H1 (cell line): ENCODE data around the gene PPP1R12A. TPM values are rescaled to one million over a fixed set of nuclear protein-coding genes. Genes with fewer than 3 reads are reported as not detected.

Source experiments
- CTCF ChIA-PET: fragments of 300-600 bp; sonication (Branson Sonifier 250); formaldehyde crosslinking; loops from one replicate; lab custom pipeline; 2021; ENCODE audit not compliant: partially characterized antibody; lab: Charles Lee
- POLR2A ChIA-PET: fragments of 300-600 bp; sonication (Branson Sonifier 250); formaldehyde crosslinking; loops from one replicate; lab custom pipeline; 2021; ENCODE audit warnings: inconsistent platforms; ENCODE audit not compliant: partially characterized antibody; lab: Charles Lee
- DNase-seq, 2 experiments: peaks; one replicate each; pipeline versions ENCODE4 v3.0.0 to v3.0.0-alpha.2; 2010 to 2022; ENCODE audit warnings: low spot score in 2 of 2, low read depth in 1 of 2, mixed read lengths in 1 of 2
- FAIRE-seq: peaks from 2 replicates; lab custom pipeline; 2011; peaks lifted over from hg19 to GRCh38; lab: Jason Lieb, UNC
- H2AFZ ChIP-seq: 2 replicates; pipeline ENCODE4 v1.8.1; 2012; ENCODE audit warnings: low read length, inconsistent platforms
- H2AK5ac ChIP-seq: 2 replicates; pipeline ENCODE4 v1.6.1; 2013; ENCODE audit warnings: low read depth, low read length
- H2BK120ac ChIP-seq: replicated peaks from 2 replicates; pipeline ENCODE3; 2013; ENCODE audit warnings: low read depth, low read length, inconsistent platforms
- H2BK12ac ChIP-seq: 2 replicates; pipeline ENCODE4 v1.6.1; 2013; ENCODE audit warnings: low read depth, low read length
- H2BK15ac ChIP-seq: 2 replicates; pipeline ENCODE4 v1.6.1; 2013; ENCODE audit warnings: low read length
- H2BK20ac ChIP-seq: 2 replicates; pipeline ENCODE4 v1.6.1; 2013; ENCODE audit warnings: low read length
- H2BK5ac ChIP-seq: 2 replicates; pipeline ENCODE4 v1.6.1; 2013; ENCODE audit warnings: low read depth, low read length
- H3K14ac ChIP-seq: 2 replicates; pipeline ENCODE4 v1.6.1; 2013; ENCODE audit warnings: inconsistent platforms; ENCODE audit not compliant: insufficient read length
- H3K18ac ChIP-seq: 2 replicates; pipeline ENCODE4 v1.6.1; 2013; ENCODE audit warnings: low read length; ENCODE audit errors: extremely low read depth
- H3K23ac ChIP-seq: 2 replicates; pipeline ENCODE4 v1.6.1; 2013; ENCODE audit warnings: inconsistent platforms; ENCODE audit not compliant: insufficient read length
- H3K23me2 ChIP-seq: 2 replicates; pipeline ENCODE4 v1.6.1; 2013; ENCODE audit warnings: low read depth, low read length
- H3K27ac ChIP-seq: 2 replicates; pipeline ENCODE4 v1.6.1; 2011; ENCODE audit warnings: low read depth, low read length, inconsistent platforms
- H3K27me3 ChIP-seq, 4 experiments: replicated peaks in 1 of 4; 1 replicate in 1 of 4; 2 replicates in 3 of 4; pipeline versions ENCODE4 v1.6.1 to v1.8.1; 2011 to 2013; ENCODE audit warnings: low read length in 3 of 4, mild to moderate bottlenecking in 3 of 4, inconsistent platforms in 2 of 4, mixed read lengths in 2 of 4, moderate library complexity in 1 of 4; ENCODE audit not compliant: control insufficient read depth in 3 of 4, insufficient read depth in 3 of 4; ENCODE audit errors: extremely low read depth in 1 of 4
- H3K36me3 ChIP-seq, 4 experiments: 2 replicates each; pipeline versions ENCODE4 v1.6.1 to v1.8.1; 2011 to 2013; ENCODE audit warnings: mild to moderate bottlenecking in 4 of 4, low read length in 3 of 4, moderate library complexity in 2 of 4, control low read depth in 1 of 4, inconsistent platforms in 1 of 4; ENCODE audit not compliant: insufficient read depth in 4 of 4, control insufficient read depth in 2 of 4
- H3K4ac ChIP-seq: replicated peaks from 2 replicates; pipeline ENCODE3; 2013; ENCODE audit warnings: low read length, low read depth, mixed read lengths, inconsistent platforms; ENCODE audit not compliant: insufficient read length
- H3K4me1 ChIP-seq, 4 experiments: replicated peaks in 1 of 4; 1 replicate in 1 of 4; 2 replicates in 3 of 4; pipeline versions ENCODE4 v1.6.1 to v1.8.1; 2011 to 2013; ENCODE audit warnings: low read length in 3 of 4, inconsistent platforms in 2 of 4, mixed read lengths in 1 of 4; ENCODE audit not compliant: insufficient read depth in 4 of 4, control insufficient read depth in 3 of 4
- H3K4me2 ChIP-seq, 2 experiments: 2 replicates each; pipeline versions ENCODE4 v1.6.1 to v1.8.1; 2011 to 2013; ENCODE audit warnings: low read depth in 2 of 2, low read length in 2 of 2, control low read depth in 1 of 2, inconsistent platforms in 1 of 2, mild to moderate bottlenecking in 1 of 2; ENCODE audit not compliant: insufficient read depth in 1 of 2
- H3K4me3 ChIP-seq, 4 experiments: fragments of 200-600, 300-600 bp in 1 of 4; sonication (generic), shearing (Covaris generic), sonication (Bioruptor Twin) in 1 of 4; 2 replicates each; pipeline versions ENCODE4 v1.5.1 to v1.8.1; 2011 to 2016; ENCODE audit warnings: low read length in 4 of 4, low read depth in 3 of 4, control low read depth in 2 of 4, inconsistent platforms in 2 of 4, mild to moderate bottlenecking in 2 of 4, mixed read lengths in 1 of 4, moderate library complexity in 1 of 4; ENCODE audit not compliant: insufficient read depth in 2 of 4; ENCODE audit errors: extremely low read depth in 1 of 4
- H3K56ac ChIP-seq: replicated peaks from 2 replicates; pipeline ENCODE3; 2013; ENCODE audit warnings: low read depth, mild to moderate bottlenecking, mixed read lengths, low read length, inconsistent platforms; ENCODE audit not compliant: insufficient read length
- H3K79me1 ChIP-seq: 2 replicates; pipeline ENCODE4 v1.6.1; 2013; ENCODE audit warnings: low read depth, low read length, control low read depth
- H3K79me2 ChIP-seq, 2 experiments: 2 replicates each; pipeline versions ENCODE4 v1.6.1 to v1.8.1; 2012 to 2013; ENCODE audit warnings: low read length in 2 of 2, mild to moderate bottlenecking in 2 of 2, inconsistent platforms in 1 of 2; ENCODE audit not compliant: insufficient read depth in 2 of 2, control insufficient read depth in 1 of 2
- H3K9ac ChIP-seq, 4 experiments: replicated peaks in 1 of 4; 1 replicate in 1 of 4; 2 replicates in 3 of 4; pipeline versions ENCODE4 v1.6.1 to v1.8.1; 2011 to 2013; ENCODE audit warnings: low read depth in 3 of 4, low read length in 3 of 4, control low read depth in 2 of 4, mild to moderate bottlenecking in 2 of 4, moderate library complexity in 2 of 4, inconsistent platforms in 1 of 4; ENCODE audit errors: extremely low read depth in 1 of 4
- H3K9me3 ChIP-seq, 2 experiments: 2 replicates each; pipeline versions ENCODE4 v1.6.1 to v1.8.1; 2012 to 2013; ENCODE audit warnings: mild to moderate bottlenecking in 2 of 2, moderate library complexity in 2 of 2, control low read depth in 1 of 2, inconsistent platforms in 1 of 2, low read depth in 1 of 2, low read length in 1 of 2, mixed read lengths in 1 of 2; ENCODE audit not compliant: insufficient read depth in 2 of 2
- H4K20me1 ChIP-seq, 2 experiments: replicated peaks in 1 of 2; 2 replicates each; pipeline versions ENCODE3 to v1.8.1; 2011 to 2013; ENCODE audit warnings: inconsistent platforms in 2 of 2, low read length in 2 of 2, mild to moderate bottlenecking in 1 of 2; ENCODE audit not compliant: insufficient read depth in 2 of 2, control insufficient read depth in 1 of 2
- H4K5ac ChIP-seq: 2 replicates; pipeline ENCODE4 v1.6.1; 2013; ENCODE audit warnings: low read length, low read depth, mixed read lengths, inconsistent platforms; ENCODE audit not compliant: insufficient read length
- H4K8ac ChIP-seq: 2 replicates; pipeline ENCODE4 v1.8.0; 2013; ENCODE audit warnings: mild to moderate bottlenecking, moderate library complexity, low read length, inconsistent platforms; ENCODE audit not compliant: insufficient read depth; ENCODE audit errors: extremely low read depth
- H4K91ac ChIP-seq: replicated peaks from 2 replicates; pipeline ENCODE3; 2013; ENCODE audit warnings: low read length, mixed read lengths, inconsistent platforms; ENCODE audit not compliant: insufficient read length
- BCL11A ChIP-seq, 2 experiments: IDR thresholded peaks; one replicate each; pipeline ENCODE4 v1.6.1; 2011; ENCODE audit warnings: low read depth in 2 of 2, low read length in 2 of 2, mild to moderate bottlenecking in 2 of 2
- EGR1 ChIP-seq: IDR thresholded peaks from 2 replicates; pipeline ENCODE4 v1.6.1; 2011; ENCODE audit warnings: low read depth, low read length, borderline replicate concordance
- HDAC6 ChIP-seq: IDR thresholded peaks from one replicate; pipeline ENCODE4 v1.7.1; 2012; ENCODE audit warnings: low read depth, mild to moderate bottlenecking, inconsistent platforms, low read length, moderate library complexity
- JUN ChIP-seq: IDR thresholded peaks from 2 replicates; pipeline ENCODE4 v1.6.1; 2011; ENCODE audit warnings: low read depth, mild to moderate bottlenecking, improper control_type of control experiment, low read length
- JUND ChIP-seq: IDR thresholded peaks from 2 replicates; pipeline ENCODE4 v1.6.1; 2011; ENCODE audit warnings: mild to moderate bottlenecking, improper control_type of control experiment, low read length
- KDM1A ChIP-seq: fragments of 200-600, 300-600 bp; sonication (generic); IDR thresholded peaks from 2 replicates; pipeline ENCODE4 v1.7.1; 2016; ENCODE audit warnings: mild to moderate bottlenecking, low read length, borderline replicate concordance
- NANOG ChIP-seq: IDR thresholded peaks from 2 replicates; pipeline ENCODE4 v1.6.1; 2011; ENCODE audit warnings: low read length, low read depth, mild to moderate bottlenecking, inconsistent platforms; ENCODE audit not compliant: insufficient read depth, poor library complexity, severe bottlenecking
- NRF1 ChIP-seq: IDR thresholded peaks from 2 replicates; pipeline ENCODE4 v1.6.1; 2011; ENCODE audit warnings: mild to moderate bottlenecking, low read depth, low read length, improper control_type of control experiment
- SP2 ChIP-seq: IDR thresholded peaks from 2 replicates; pipeline ENCODE4 v1.6.1; 2012; ENCODE audit warnings: mild to moderate bottlenecking, low read length, inconsistent platforms
- TBP ChIP-seq: IDR thresholded peaks from 2 replicates; pipeline ENCODE4 v1.6.1; 2011; ENCODE audit warnings: low read depth, low read length, improper control_type of control experiment
- USF2 ChIP-seq: IDR thresholded peaks from 2 replicates; pipeline ENCODE4 v1.6.1; 2011; ENCODE audit warnings: low read length, improper control_type of control experiment
- WGBS, 2 experiments: shearing (Covaris generic) in 1 of 2; methylation state at CpG; one replicate each; pipeline versions ENCODE4 v1.1.6 to v1.1.7; 2013 to 2015; ENCODE audit warnings: low lambda C conversion rate in 2 of 2, mixed read lengths in 2 of 2, inconsistent platforms in 1 of 2, low coverage in 1 of 2, missing lambda C conversion rate in 1 of 2; ENCODE audit not compliant: insufficient replicate concordance in 2 of 2, insufficient coverage in 1 of 2, insufficient read length in 1 of 2; ENCODE audit errors: extremely low coverage in 1 of 2, missing lambda C conversion rate in 1 of 2; 5-methylcytosine and 5-hydroxymethylcytosine counted together
- polyA plus RNA-seq, 7 experiments: library from polyadenylated mRNA; depleted of rRNA in 3 of 7; stranded (reverse) in 5 of 7; unstranded in 2 of 7; fragments of >200 nt in 5 of 7; fragments of 200-250 nt in 2 of 7; gene quantifications; 1 replicate in 5 of 7; 2 replicates in 1 of 7; 4 replicates in 1 of 7; pipeline versions ENCODE4 v1.2.1 to v1.2.3, GENCODE V29; 2011 to 2013; ENCODE audit warnings: missing spikeins in 2 of 7, mixed read lengths in 2 of 7
- total RNA-seq: library from RNA; stranded (reverse); fragmentation: NEBNext Ultra II Directional; extraction: Animal tissue kit (Norgen Biotek cat#: 25700); gene quantifications from 2 replicates; pipeline ENCODE4 v1.2.1, GENCODE V29; 2021

PPP1R12A gene
- total and polyA plus RNA-seq, 2 of the 8 experiments (the other 6 are each of a cell fraction or from before 2014, with no cell fraction given), result 14.7 to 81.5 TPM

GRCh38 chr12:79834712-79835376 is 100.1 kb downstream of the PPP1R12A start:
- Histone ChIP-seq H4K20me1 (peaks cover 0 to 1% of the 10 kb centered on the region in 2 experiments), H2AK5ac (no peak overlapping the region), H3K23me2 (no peaks in the 10 kb centered on the region), H3K9ac (no peak overlapping the region), H3K4me2 (no peak overlapping the region), H3K4me1 (no peaks in the 10 kb centered on the region), H3K56ac (no peak overlapping the region)
- no peak for FAIRE-seq
- POLR2A ChIA-PET, result interaction anchor here (0.8 kb wide), 1 partner anchor 20 kb away, joined by 3 read pairs; no protein-coding TSS in a partner anchor
- TF ChIP-seq USF2 (no peak), KDM1A (no peak), TBP (no peak), NRF1 (no peak), BCL11A (IDR thresholded peaks at IDR 0.05; ENCODE audit: low read depth in 2 of 2, low read length in 2 of 2) (no peak), EGR1 (no peak), JUN (no peak), JUND (no peak), HDAC6 (no peak), SP2 (no peak), NANOG (no peak)
- TF ChIP-seq, all 59 proteins: peak for 0
- Histone ChIP-seq H3K4me3 (no peak overlapping the region), H3K18ac (no peak overlapping the region), H2BK120ac (no peak overlapping the region), H3K79me2 (peaks cover 0 to 13% of the 10 kb centered on the region in 2 experiments; a peak in 3 of 4 replicates), H2BK20ac (no peak overlapping the region), H3K14ac (no peak overlapping the region), H3K79me1 (no peaks in the 10 kb centered on the region; the same call in 1 of the 2 replicates), H2BK15ac (no peak overlapping the region), H4K5ac (no peak overlapping the region), H3K4ac (no peak overlapping the region), H3K9me3 (peaks cover 17 to 18% of the 10 kb centered on the region in 2 experiments; a peak in 3 of 4 replicates), H2BK12ac (no peak overlapping the region), H3K23ac (no peak overlapping the region), H4K8ac (no peak overlapping the region), H3K27me3 (no peaks in the 10 kb centered on the region), H2AFZ (no peak overlapping the region), H2BK5ac (no peak overlapping the region), H3K27ac (no peak overlapping the region), H4K91ac (no peak overlapping the region), H3K36me3 (peaks cover 0 to 27% (median 10%) of the 10 kb centered on the region in 4 experiments; a peak in 4 of 8 replicates)
- 100% methylated on average over 3 of the region's 3 CpGs; no CpG with 5 or more reads in 1 of the 2 experiments for WGBS, 2 experiments
- CTCF ChIA-PET, result no interaction called here
- no peak for DNase-seq
